HCT116 (cell line): ENCODE measurements around the gene ELAVL1. TPM values are rescaled to one million over a fixed set of nuclear protein-coding genes. Genes with fewer than 3 reads are reported as not detected.

Experiments used
- ATAC-seq: fragments of 200-7000 bp; cut with Tn5 transposase; 2 replicates; pipeline ENCODE4 v1.9.1; 2020; ENCODE audit warnings: mild to moderate bottlenecking, moderate library complexity
- BruUV-seq: library from RNA; stranded (reverse); fragments of 400-500 nt; replicated peaks from 2 replicates; lab custom pipeline; 2021; lab: Mats Ljungman, UMichigan
- CTCF ChIA-PET: fragments of 300-600 bp; sonication (Branson Sonifier 250); formaldehyde crosslinking; loops from one replicate; lab custom pipeline; 2021; ENCODE audit warnings: antibody characterized with exemption; lab: Charles Lee
- POLR2A ChIA-PET: fragments of 300-600, 350-600 bp; sonication (Branson Sonifier 250); formaldehyde crosslinking; loops from one replicate; lab custom pipeline; 2021; ENCODE audit warnings: antibody characterized with exemption; lab: Charles Lee
- RAD21 ChIA-PET, 2 experiments: fragments of 300-600 bp; sonication (Branson Sonifier 250); formaldehyde crosslinking; loops; one replicate each; lab custom pipeline; 2023; ENCODE audit warnings: low total read pairs in 2 of 2; ENCODE audit not compliant: uncharacterized antibody in 2 of 2, unreplicated experiment in 2 of 2, low non-redundant PET in 1 of 2; lab: Charles Lee
- DNase-seq: peaks from one replicate; pipeline ENCODE4 v3.0.0-alpha.2; 2010; ENCODE audit warnings: low read depth, low spot score
- H2AFZ ChIP-seq: fragments of 200-600 bp; shearing (Covaris generic), sonication (generic); 2 replicates; pipeline ENCODE4 v1.6.1; 2017; ENCODE audit warnings: low read depth, mixed run types, mixed read lengths, antibody characterized with exemption, low read length; ENCODE audit not compliant: poor library complexity, severe bottlenecking
- H3K27ac ChIP-seq: 2 replicates; pipeline ENCODE4 v1.5.1; 2012; ENCODE audit warnings: low read depth, low read length
- H3K27me3 ChIP-seq: fragments of 200-600 bp; sonication (generic); 2 replicates; pipeline ENCODE4 v1.6.1; 2016; ENCODE audit warnings: mixed run types, low read length, mixed read lengths; ENCODE audit not compliant: insufficient read depth
- H3K36me3 ChIP-seq, 2 experiments: fragments of 200-500 bp in 1 of 2; fragments of 200-600 bp in 1 of 2; sonication (Bioruptor generic) in 1 of 2; sonication (generic) in 1 of 2; 2 replicates each; pipeline versions ENCODE4 v1.5.1 to v1.6.1; 2014 to 2016; ENCODE audit warnings: low read length in 2 of 2, inconsistent platforms in 1 of 2, mixed read lengths in 1 of 2, mixed run types in 1 of 2; ENCODE audit not compliant: insufficient read depth in 2 of 2, control insufficient read depth in 1 of 2
- H3K4me1 ChIP-seq, 2 experiments: fragments of 200-600 bp in 1 of 2; sonication (generic) in 1 of 2; 2 replicates each; pipeline versions ENCODE4 v1.5.1 to v1.6.1; 2012 to 2017; ENCODE audit warnings: low read length in 2 of 2, inconsistent platforms in 1 of 2, mild to moderate bottlenecking in 1 of 2, mixed read lengths in 1 of 2, mixed run types in 1 of 2, moderate library complexity in 1 of 2; ENCODE audit not compliant: insufficient read depth in 2 of 2, control insufficient read depth in 1 of 2
- H3K4me2 ChIP-seq: fragments of 200-600 bp; sonication (generic); 2 replicates; pipeline ENCODE4 v1.6.1; 2017; ENCODE audit warnings: mixed run types, low read length, mixed read lengths
- H3K4me3 ChIP-seq, 2 experiments: fragments of 200-600 bp in 1 of 2; sonication (generic) in 1 of 2; replicated peaks in 1 of 2; 2 replicates each; pipeline ENCODE4 v1.5.1; 2011 to 2016; ENCODE audit warnings: low read length in 2 of 2, control low read depth in 1 of 2, low read depth in 1 of 2, mild to moderate bottlenecking in 1 of 2, mixed read lengths in 1 of 2, mixed run types in 1 of 2
- H3K79me2 ChIP-seq: fragments of 200-600 bp; sonication (generic); 2 replicates; pipeline ENCODE4 v1.6.1; 2017; ENCODE audit warnings: mild to moderate bottlenecking, mixed run types, low read length, moderate library complexity, mixed read lengths; ENCODE audit not compliant: insufficient read depth
- H3K9ac ChIP-seq: fragments of 200-600 bp; sonication (generic); 2 replicates; pipeline ENCODE4 v1.6.1; 2016; ENCODE audit warnings: low read length, mixed read lengths
- H3K9me2 ChIP-seq: fragments of 200-600 bp; sonication (generic), shearing (Covaris generic); 2 replicates; pipeline ENCODE4 v1.6.1; 2017; ENCODE audit warnings: mixed run types, mild to moderate bottlenecking, moderate library complexity; ENCODE audit not compliant: insufficient read depth
- H3K9me3 ChIP-seq, 2 experiments: fragments of 200-500 bp in 1 of 2; fragments of 200-600 bp in 1 of 2; sonication (Bioruptor generic) in 1 of 2; sonication (generic) in 1 of 2; 2 replicates each; pipeline ENCODE4 v1.6.1; 2014 to 2017; ENCODE audit warnings: low read length in 2 of 2, mixed read lengths in 2 of 2, inconsistent platforms in 1 of 2, low read depth in 1 of 2, mild to moderate bottlenecking in 1 of 2, mixed run types in 1 of 2, moderate library complexity in 1 of 2; ENCODE audit not compliant: control insufficient read depth in 1 of 2, insufficient read depth in 1 of 2
- H4K20me1 ChIP-seq: fragments of 200-600 bp; sonication (generic), shearing (Covaris generic); 2 replicates; pipeline ENCODE4 v1.6.1; 2017; ENCODE audit warnings: mixed run types, mild to moderate bottlenecking, moderate library complexity; ENCODE audit not compliant: insufficient read depth
- CBX3 ChIP-seq: IDR thresholded peaks from 2 replicates; pipeline ENCODE4 v1.6.1; 2012; ENCODE audit warnings: low read depth
- CEBPB ChIP-seq: IDR thresholded peaks from 2 replicates; pipeline ENCODE4 v1.6.1; 2012; ENCODE audit warnings: low read depth
- EGR1 ChIP-seq: IDR thresholded peaks from 2 replicates; pipeline ENCODE4 v1.6.1; 2012; ENCODE audit warnings: low read depth
- EZH2 ChIP-seq: fragments of 200-600 bp; sonication (generic); IDR thresholded peaks from 2 replicates; pipeline ENCODE4 v1.6.1; 2017; ENCODE audit warnings: antibody characterized with exemption, mixed run types
- EZH2phosphoT487 ChIP-seq: fragments of 200-600 bp; IDR thresholded peaks from 2 replicates; pipeline ENCODE4 v1.6.1; 2018; ENCODE audit warnings: antibody characterized with exemption, borderline replicate concordance
- POLR2A ChIP-seq: IDR thresholded peaks from 2 replicates; pipeline ENCODE4 v1.7.0; 2011; ENCODE audit warnings: borderline replicate concordance; ENCODE audit not compliant: insufficient read depth, insufficient read length; ENCODE audit errors: extremely low read depth
- POLR2AphosphoS5 ChIP-seq: IDR thresholded peaks from 2 replicates; pipeline ENCODE4 v1.6.1; 2011; ENCODE audit warnings: mild to moderate bottlenecking, low read depth, low read length, moderate library complexity
- SP1 ChIP-seq: IDR thresholded peaks from 2 replicates; pipeline ENCODE4 v1.6.1; 2012; ENCODE audit warnings: low read depth
- SRF ChIP-seq: IDR thresholded peaks from 2 replicates; pipeline ENCODE4 v1.6.1; 2012; ENCODE audit warnings: low read depth
- TCF7L2 ChIP-seq: IDR thresholded peaks from 2 replicates; pipeline ENCODE4 v1.7.0; 2011; ENCODE audit warnings: borderline replicate concordance, inconsistent platforms; ENCODE audit not compliant: insufficient read depth, insufficient read length; ENCODE audit errors: extremely low read depth
- ZNF274 ChIP-seq: fragments of 200-500 bp; sonication (Bioruptor generic); IDR thresholded peaks from 2 replicates; pipeline ENCODE4 v1.6.1; 2014; ENCODE audit warnings: mild to moderate bottlenecking, low read depth, low read length, inconsistent platforms
- intact Hi-C: fragments of 100-400 bp; cut with micrococcal nuclease; formaldehyde crosslinking; loops from 2 replicates; pipeline ENCODE4 v1.10.0; 2022
- total RNA-seq: library from RNA; stranded (reverse); gene quantifications from one replicate; pipeline ENCODE4 v1.2.1, GENCODE V29; 2021; ENCODE audit not compliant: unreplicated experiment
- TF ChIP-seq, protein P1 (sequence below): IDR thresholded peaks from 2 replicates; pipeline ENCODE4 v1.6.1; 2012; ENCODE audit warnings: low read depth
- TF ChIP-seq, protein P2 (sequence below): IDR thresholded peaks from 2 replicates; pipeline ENCODE4 v1.6.1; 2012
- TF ChIP-seq, protein P3 (sequence below): IDR thresholded peaks from 2 replicates; pipeline ENCODE4 v1.6.1; 2012

The ELAVL1 gene
- total RNA-seq, 1 experiment from 2014 or later = 134 TPM

DNA sequence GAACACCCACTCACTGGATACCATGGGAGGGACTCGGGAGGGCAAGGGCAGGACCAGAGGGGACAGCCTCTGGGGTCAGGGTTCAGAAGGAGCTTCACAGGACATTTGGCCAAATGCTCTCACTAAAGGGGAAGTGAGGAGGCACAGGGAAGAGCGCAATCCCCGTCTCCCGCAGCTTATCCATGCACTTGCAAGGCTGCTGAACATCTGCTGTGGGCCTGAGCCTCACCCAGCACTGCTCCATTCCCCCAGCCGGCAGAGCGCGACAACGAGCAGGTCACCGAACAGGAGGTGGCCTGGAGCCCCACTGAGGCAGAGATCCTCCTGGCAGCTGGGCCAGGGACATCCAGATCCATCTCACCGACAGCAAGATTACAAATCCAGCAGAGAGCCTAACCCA lies 23.3 kb downstream of the ELAVL1 start:
- H4K20me1 ChIP-seq = no peaks in the 10 kb centered on the region
- H3K4me1 ChIP-seq = no peaks in the 10 kb centered on the region
- no peaks in the 10 kb centered on the region for H3K9me3 ChIP-seq
- intact Hi-C loops = no loop called here
- H3K4me3 ChIP-seq = no peak overlapping the region
- H2AFZ ChIP-seq = no peak overlapping the region
- H3K4me2 ChIP-seq = no peak overlapping the region
- no peak overlapping the region for H3K9ac ChIP-seq
- CTCF ChIA-PET = interaction anchor here (1.2 kb wide), 1 partner anchor 11 kb away, joined by 3 read pairs; no protein-coding TSS in a partner anchor
- H3K9me2 ChIP-seq = no peaks in the 10 kb centered on the region
- H3K36me3 ChIP-seq = peaks cover 30 to 56% of the 10 kb centered on the region in 2 experiments; a peak in 3 of 4 replicates
- H3K79me2 ChIP-seq = peaks cover 84% of the 10 kb centered on the region
- no peak for DNase-seq
- no peak for ATAC-seq
- TF ChIP-seq CEBPB (no peak), SP1 (no peak), CBX3 (no peak), EZH2phosphoT487 (no peak), ZNF274 (no peak), POLR2A (no peak), SRF (no peak), EZH2 (no peak), TCF7L2 (no peak), EGR1 (no peak), POLR2AphosphoS5 (no peak)
- TF ChIP-seq, protein P1, sequence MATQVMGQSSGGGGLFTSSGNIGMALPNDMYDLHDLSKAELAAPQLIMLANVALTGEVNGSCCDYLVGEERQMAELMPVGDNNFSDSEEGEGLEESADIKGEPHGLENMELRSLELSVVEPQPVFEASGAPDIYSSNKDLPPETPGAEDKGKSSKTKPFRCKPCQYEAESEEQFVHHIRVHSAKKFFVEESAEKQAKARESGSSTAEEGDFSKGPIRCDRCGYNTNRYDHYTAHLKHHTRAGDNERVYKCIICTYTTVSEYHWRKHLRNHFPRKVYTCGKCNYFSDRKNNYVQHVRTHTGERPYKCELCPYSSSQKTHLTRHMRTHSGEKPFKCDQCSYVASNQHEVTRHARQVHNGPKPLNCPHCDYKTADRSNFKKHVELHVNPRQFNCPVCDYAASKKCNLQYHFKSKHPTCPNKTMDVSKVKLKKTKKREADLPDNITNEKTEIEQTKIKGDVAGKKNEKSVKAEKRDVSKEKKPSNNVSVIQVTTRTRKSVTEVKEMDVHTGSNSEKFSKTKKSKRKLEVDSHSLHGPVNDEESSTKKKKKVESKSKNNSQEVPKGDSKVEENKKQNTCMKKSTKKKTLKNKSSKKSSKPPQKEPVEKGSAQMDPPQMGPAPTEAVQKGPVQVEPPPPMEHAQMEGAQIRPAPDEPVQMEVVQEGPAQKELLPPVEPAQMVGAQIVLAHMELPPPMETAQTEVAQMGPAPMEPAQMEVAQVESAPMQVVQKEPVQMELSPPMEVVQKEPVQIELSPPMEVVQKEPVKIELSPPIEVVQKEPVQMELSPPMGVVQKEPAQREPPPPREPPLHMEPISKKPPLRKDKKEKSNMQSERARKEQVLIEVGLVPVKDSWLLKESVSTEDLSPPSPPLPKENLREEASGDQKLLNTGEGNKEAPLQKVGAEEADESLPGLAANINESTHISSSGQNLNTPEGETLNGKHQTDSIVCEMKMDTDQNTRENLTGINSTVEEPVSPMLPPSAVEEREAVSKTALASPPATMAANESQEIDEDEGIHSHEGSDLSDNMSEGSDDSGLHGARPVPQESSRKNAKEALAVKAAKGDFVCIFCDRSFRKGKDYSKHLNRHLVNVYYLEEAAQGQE = no peak
- TF ChIP-seq, protein P2, sequence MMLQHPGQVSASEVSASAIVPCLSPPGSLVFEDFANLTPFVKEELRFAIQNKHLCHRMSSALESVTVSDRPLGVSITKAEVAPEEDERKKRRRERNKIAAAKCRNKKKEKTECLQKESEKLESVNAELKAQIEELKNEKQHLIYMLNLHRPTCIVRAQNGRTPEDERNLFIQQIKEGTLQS = no peak
- TF ChIP-seq, protein P3, sequence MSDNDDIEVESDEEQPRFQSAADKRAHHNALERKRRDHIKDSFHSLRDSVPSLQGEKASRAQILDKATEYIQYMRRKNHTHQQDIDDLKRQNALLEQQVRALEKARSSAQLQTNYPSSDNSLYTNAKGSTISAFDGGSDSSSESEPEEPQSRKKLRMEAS = no peak
- no TSS peak for BruUV-seq
- POLR2A ChIA-PET = no interaction called here
- H3K27me3 ChIP-seq = no peaks in the 10 kb centered on the region
- no peak overlapping the region for H3K27ac ChIP-seq
- RAD21 ChIA-PET = no interaction called here
